ENCODE results near the gene KCNK4.

DNA sequence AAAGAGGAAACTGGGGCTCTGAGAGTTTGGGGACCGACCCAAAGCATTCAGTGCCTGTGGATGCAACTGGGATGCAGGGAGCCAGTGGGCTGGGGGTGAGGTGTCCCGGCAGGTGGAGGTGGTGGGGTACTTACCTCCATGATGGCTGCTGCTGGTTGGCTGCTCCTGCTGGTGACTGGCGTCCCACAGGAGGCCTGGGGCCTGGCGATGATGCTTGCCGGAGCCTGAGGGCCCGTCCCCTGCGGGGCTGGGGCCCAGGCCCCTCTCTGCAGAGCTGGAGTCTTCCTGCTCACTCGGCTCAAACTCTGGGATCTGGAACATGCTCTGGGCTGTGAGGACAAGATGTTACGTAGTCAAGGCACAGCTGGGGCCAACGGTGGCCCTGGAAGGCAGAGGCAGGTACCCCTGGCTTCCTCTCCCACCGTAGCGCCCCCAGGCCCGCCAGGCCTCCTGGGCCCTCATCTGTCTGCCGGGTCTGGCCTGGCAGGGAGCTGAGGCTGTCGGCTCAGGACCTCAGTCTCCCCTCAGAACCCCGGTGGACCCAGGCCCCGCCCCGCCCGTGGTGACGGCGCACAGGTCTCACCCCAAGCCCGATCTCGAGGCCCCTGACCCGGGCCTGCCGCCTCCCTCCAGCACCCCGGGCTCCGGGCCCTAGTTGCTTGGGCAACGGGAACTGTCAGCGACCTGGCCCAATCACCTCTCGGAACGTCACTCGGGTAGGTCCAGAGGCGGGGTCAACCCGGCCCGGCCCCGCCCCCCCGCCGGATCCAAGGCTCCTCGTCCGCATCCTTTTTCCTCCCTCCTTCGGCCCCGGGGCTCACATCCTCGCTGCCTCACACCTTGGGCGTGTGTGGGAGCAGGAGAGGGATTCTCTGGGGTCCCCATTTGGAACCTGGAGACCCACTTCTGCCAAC is 6.8 kb upstream of the KCNK4 start, which contains the start of gene BAD:
- TF ChIP-seq, protein P1, sequence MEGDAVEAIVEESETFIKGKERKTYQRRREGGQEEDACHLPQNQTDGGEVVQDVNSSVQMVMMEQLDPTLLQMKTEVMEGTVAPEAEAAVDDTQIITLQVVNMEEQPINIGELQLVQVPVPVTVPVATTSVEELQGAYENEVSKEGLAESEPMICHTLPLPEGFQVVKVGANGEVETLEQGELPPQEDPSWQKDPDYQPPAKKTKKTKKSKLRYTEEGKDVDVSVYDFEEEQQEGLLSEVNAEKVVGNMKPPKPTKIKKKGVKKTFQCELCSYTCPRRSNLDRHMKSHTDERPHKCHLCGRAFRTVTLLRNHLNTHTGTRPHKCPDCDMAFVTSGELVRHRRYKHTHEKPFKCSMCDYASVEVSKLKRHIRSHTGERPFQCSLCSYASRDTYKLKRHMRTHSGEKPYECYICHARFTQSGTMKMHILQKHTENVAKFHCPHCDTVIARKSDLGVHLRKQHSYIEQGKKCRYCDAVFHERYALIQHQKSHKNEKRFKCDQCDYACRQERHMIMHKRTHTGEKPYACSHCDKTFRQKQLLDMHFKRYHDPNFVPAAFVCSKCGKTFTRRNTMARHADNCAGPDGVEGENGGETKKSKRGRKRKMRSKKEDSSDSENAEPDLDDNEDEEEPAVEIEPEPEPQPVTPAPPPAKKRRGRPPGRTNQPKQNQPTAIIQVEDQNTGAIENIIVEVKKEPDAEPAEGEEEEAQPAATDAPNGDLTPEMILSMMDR (conservative IDR thresholded peaks at IDR 0.05; ENCODE audit: low read depth, low read length), result no peak
- no peak for TF ChIP-seq EZH2 (IDR thresholded peaks at IDR 0.05; ENCODE audit: borderline replicate concordance, low read depth, low read length, poor library complexity, severe bottlenecking)

Data from A673 (cell line).